Measurements from ENCODE around the gene FOXP1.

Gene FOXP1

DNA sequence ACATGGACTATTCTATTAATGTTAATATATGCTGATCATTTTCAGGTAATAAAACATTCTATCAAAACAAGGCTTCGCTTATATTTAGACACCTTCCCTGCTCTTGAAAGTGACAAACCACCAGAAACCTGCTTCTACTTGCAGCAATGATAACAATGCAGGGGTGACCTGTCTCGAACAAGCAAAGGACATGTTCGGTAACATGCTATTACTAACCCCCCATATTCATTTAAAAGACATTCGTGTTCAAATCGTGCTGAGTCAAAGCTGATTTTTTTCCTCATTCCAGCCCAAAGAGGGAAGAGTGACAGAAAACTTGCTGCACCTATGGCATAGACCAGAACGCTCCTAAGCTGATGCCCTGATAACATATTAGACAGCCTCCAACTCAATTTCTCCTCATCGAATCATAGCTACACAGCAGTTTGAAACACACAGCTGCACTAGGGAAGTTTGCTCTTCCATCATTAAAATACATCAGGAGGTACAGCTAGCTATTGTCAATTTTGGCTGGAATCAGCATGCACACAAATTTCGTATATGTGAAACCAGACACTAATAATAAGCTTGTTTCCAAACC is 341.5 kb downstream of the FOXP1 start:
- no peaks in the 10 kb centered on the region for H3K36me3 ChIP-seq
- no peak overlapping the region for H3K27ac ChIP-seq
- H3K4me1 ChIP-seq (ENCODE audit: control insufficient read depth in 1 of 2, insufficient read depth in 1 of 2, low read depth in 1 of 2, low read length in 1 of 2), result peaks cover 15 to 16% of the 10 kb centered on the region in 2 experiments
- TF ChIP-seq, protein P1, sequence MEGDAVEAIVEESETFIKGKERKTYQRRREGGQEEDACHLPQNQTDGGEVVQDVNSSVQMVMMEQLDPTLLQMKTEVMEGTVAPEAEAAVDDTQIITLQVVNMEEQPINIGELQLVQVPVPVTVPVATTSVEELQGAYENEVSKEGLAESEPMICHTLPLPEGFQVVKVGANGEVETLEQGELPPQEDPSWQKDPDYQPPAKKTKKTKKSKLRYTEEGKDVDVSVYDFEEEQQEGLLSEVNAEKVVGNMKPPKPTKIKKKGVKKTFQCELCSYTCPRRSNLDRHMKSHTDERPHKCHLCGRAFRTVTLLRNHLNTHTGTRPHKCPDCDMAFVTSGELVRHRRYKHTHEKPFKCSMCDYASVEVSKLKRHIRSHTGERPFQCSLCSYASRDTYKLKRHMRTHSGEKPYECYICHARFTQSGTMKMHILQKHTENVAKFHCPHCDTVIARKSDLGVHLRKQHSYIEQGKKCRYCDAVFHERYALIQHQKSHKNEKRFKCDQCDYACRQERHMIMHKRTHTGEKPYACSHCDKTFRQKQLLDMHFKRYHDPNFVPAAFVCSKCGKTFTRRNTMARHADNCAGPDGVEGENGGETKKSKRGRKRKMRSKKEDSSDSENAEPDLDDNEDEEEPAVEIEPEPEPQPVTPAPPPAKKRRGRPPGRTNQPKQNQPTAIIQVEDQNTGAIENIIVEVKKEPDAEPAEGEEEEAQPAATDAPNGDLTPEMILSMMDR (IDR thresholded peaks at IDR 0.05), result no peak
- H3K27me3 ChIP-seq, result no peaks in the 10 kb centered on the region
- no peak overlapping the region for H3K4me3 ChIP-seq (ENCODE audit: low read depth in 1 of 2, low read length in 1 of 2)
- H3K9me3 ChIP-seq, result no peaks in the 10 kb centered on the region

DNA sequence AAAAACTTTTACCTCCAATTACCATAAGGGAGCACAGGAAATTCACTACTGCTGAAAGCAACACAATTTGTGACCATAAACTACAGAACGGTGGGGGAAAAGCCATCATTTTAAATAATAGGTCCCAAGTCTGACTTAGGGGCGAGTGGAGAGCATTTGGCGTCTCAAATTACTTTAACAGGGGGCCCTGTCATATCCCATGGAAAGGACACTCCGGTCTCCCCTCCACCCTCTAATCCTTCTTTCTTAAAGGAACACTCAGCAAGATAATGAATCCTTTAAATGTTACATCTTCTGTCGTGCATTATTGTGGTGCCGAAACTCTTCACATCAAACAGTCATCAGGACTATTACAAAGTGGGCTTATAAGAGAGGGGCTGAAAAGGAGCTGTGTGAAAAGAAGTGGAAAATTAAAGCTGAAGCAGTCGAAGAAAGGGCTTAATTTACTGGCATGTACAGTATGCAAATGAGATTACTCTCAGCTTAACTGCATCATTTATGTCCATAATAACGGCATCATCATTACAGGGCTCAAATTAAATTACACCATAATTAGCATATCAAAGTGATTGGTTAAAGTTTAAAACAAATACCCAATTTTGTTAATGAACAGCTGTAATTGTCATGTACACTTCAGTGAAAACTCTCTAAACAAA is 342.2 kb downstream of the FOXP1 start:
- H3K36me3 ChIP-seq, result no peaks in the 10 kb centered on the region
- TF ChIP-seq, protein P1 (IDR thresholded peaks at IDR 0.05), result no peak
- no peaks in the 10 kb centered on the region for H3K27me3 ChIP-seq
- H3K4me3 ChIP-seq (ENCODE audit: low read depth in 1 of 2, low read length in 1 of 2), result no peak overlapping the region
- H3K27ac ChIP-seq, result no peak overlapping the region
- H3K9me3 ChIP-seq, result no peaks in the 10 kb centered on the region
- H3K4me1 ChIP-seq (ENCODE audit: control insufficient read depth in 1 of 2, insufficient read depth in 1 of 2, low read depth in 1 of 2, low read length in 1 of 2), result peaks cover 22% of the 10 kb centered on the region in 2 experiments

DNA sequence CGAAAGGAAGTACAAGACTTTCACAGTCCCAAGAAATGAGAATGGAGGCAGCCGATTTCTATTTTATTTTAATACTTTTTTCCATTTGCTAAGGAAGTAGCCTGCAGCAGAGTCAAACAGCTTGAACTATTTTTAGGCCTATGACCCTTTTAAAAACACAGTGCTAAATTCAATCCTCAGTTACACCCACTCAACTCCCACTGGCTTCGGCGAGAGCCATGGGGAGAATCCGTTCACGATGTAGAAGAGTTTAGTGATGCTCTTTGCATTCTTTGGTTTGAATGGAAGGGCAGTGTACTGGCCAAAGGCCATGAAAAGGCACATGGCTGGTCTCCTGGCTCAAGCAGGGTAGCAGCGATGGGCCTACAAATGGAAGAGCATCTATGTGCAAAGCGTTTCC is 343.5 kb downstream of the FOXP1 start:
- Histone ChIP-seq H3K9me3 (no peaks in the 10 kb centered on the region), H3K27ac (no peak overlapping the region), H3K4me1 (ENCODE audit: control insufficient read depth in 1 of 2, insufficient read depth in 1 of 2, low read depth in 1 of 2, low read length in 1 of 2) (peaks cover 32% of the 10 kb centered on the region in 2 experiments), H3K36me3 (no peaks in the 10 kb centered on the region), H3K4me3 (ENCODE audit: low read depth in 1 of 2, low read length in 1 of 2) (no peak overlapping the region), H3K27me3 (no peaks in the 10 kb centered on the region)
- TF ChIP-seq, protein P1 (IDR thresholded peaks at IDR 0.05), result no peak

DNA sequence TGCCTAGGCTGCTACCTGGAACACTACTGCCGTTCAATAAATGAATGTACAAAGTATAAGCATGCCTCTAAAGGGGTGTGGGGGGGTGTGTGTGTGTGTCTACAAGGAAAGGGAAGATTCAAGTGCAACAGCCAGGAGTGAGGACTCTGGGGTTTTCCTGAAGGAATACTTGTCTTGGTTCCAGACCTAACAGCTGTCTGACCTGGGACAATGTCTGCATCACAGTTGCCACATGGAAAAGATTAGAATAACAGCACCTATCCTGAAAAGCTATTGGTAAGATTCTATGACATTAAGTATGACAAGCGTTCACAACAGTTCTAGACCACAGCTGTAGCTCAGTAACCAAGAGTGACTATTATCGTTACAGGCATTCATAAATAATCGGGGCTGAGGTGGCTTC is 345.2 kb downstream of the FOXP1 start:
- no peaks in the 10 kb centered on the region for H3K36me3 ChIP-seq
- H3K9me3 ChIP-seq, result no peaks in the 10 kb centered on the region
- H3K4me1 ChIP-seq (ENCODE audit: control insufficient read depth in 1 of 2, insufficient read depth in 1 of 2, low read depth in 1 of 2, low read length in 1 of 2), result peaks cover 32% of the 10 kb centered on the region in 2 experiments
- H3K27me3 ChIP-seq, result no peaks in the 10 kb centered on the region
- H3K4me3 ChIP-seq (ENCODE audit: low read depth in 1 of 2, low read length in 1 of 2), result no peak overlapping the region
- TF ChIP-seq, protein P1 (IDR thresholded peaks at IDR 0.05), result no peak
- H3K27ac ChIP-seq, result peak overlapping the region; percentile 19

DNA sequence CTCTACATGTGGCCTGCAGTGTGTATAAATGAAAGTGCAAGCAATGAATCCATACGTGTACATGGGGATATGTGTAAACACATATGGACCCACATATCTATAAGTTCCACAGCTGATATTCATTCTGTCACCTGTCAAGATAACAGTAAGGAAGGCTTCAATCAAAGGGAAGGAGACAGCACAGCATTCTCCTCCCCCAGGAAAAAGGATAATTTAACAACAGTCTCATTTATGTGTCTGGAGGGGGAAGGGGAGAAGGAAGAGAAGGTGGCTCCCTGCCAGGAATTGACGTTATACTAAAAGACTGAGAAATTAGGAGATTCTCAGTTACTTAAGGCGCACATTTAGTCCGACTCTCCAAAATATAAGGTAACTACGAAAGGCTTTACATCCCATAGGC is 345.9 kb downstream of the FOXP1 start:
- TF ChIP-seq, protein P1 (IDR thresholded peaks at IDR 0.05), result no peak
- Histone ChIP-seq H3K36me3 (no peaks in the 10 kb centered on the region), H3K4me3 (ENCODE audit: low read depth in 1 of 2, low read length in 1 of 2) (no peak overlapping the region), H3K27me3 (no peaks in the 10 kb centered on the region), H3K27ac (peak overlapping the region; percentile 19), H3K4me1 (ENCODE audit: control insufficient read depth in 1 of 2, insufficient read depth in 1 of 2, low read depth in 1 of 2, low read length in 1 of 2) (peaks cover 32% of the 10 kb centered on the region in 2 experiments), H3K9me3 (no peaks in the 10 kb centered on the region)
